HepG2 (cell line): Measurements from ENCODE around the gene PDS5B. TPM values are rescaled to one million over a fixed set of nuclear protein-coding genes. Genes with fewer than 3 reads are reported as not detected.

Experiments used
- BORCS8-MEF2B ChIP-seq: sonication (generic); formaldehyde crosslinking; IDR thresholded peaks from 2 replicates; pipeline ENCODE4 v1.8.0; 2022; ENCODE audit warnings: mild to moderate bottlenecking, missing genetic modification reagents
- KAT8 ChIP-seq: IDR thresholded peaks from 2 replicates; pipeline ENCODE4 v1.6.1; 2016; ENCODE audit warnings: missing genetic modification reagents, missing compliant biosample characterization
- KDM1A ChIP-seq: IDR thresholded peaks from 2 replicates; pipeline ENCODE4 v1.6.1; 2016; ENCODE audit warnings: missing compliant biosample characterization
- MTF2 ChIP-seq: sonication (generic); formaldehyde crosslinking; IDR thresholded peaks from 2 replicates; pipeline ENCODE4 v1.5.0; 2020; ENCODE audit warnings: missing genetic modification reagents, borderline replicate concordance
- NFE2 ChIP-seq: sonication (generic); formaldehyde crosslinking; IDR thresholded peaks from 2 replicates; pipeline ENCODE4 v1.4.0; 2020; ENCODE audit warnings: missing genetic modification reagents
- POLR2G ChIP-seq: fragments of 200-400 bp; formaldehyde crosslinking; IDR thresholded peaks from 2 replicates; pipeline ENCODE4 v1.6.1; 2018; ENCODE audit warnings: mild to moderate bottlenecking, low read depth, low read length, moderate library complexity
- RFX3 ChIP-seq: IDR thresholded peaks from 2 replicates; pipeline ENCODE4 v1.6.1; 2016; ENCODE audit warnings: missing biosample characterization, missing genetic modification reagents
- RXRB ChIP-seq: IDR thresholded peaks from 2 replicates; pipeline ENCODE4 v1.6.1; 2016; ENCODE audit warnings: borderline replicate concordance, missing genetic modification reagents, missing compliant biosample characterization
- SETDB1 ChIP-seq: sonication (generic); formaldehyde crosslinking; IDR thresholded peaks from 2 replicates; pipeline ENCODE4 v1.5.1; 2020; ENCODE audit warnings: missing genetic modification reagents, mild to moderate bottlenecking, borderline replicate concordance
- ZFX ChIP-seq: sonication (generic); formaldehyde crosslinking; IDR thresholded peaks from 2 replicates; pipeline ENCODE4 v1.4.0; 2020; ENCODE audit warnings: mild to moderate bottlenecking, low read depth, missing genetic modification reagents, moderate library complexity
- ZGPAT ChIP-seq: IDR thresholded peaks from 2 replicates; pipeline ENCODE4 v1.6.1; 2016; ENCODE audit warnings: mild to moderate bottlenecking
- ZNF431 ChIP-seq: sonication (generic); formaldehyde crosslinking; IDR thresholded peaks from 2 replicates; pipeline ENCODE4 v1.9.0; 2022; ENCODE audit warnings: missing genetic modification reagents, low read depth, mild to moderate bottlenecking, borderline replicate concordance
- ZNF672 ChIP-seq: sonication (generic); formaldehyde crosslinking; IDR thresholded peaks from 2 replicates; pipeline ENCODE4 v1.8.1; 2022; ENCODE audit warnings: missing genetic modification reagents
- ZNF687 ChIP-seq: sonication (generic); formaldehyde crosslinking; IDR thresholded peaks from 2 replicates; pipeline ENCODE4 v1.5.1; 2020; ENCODE audit warnings: mild to moderate bottlenecking, missing genetic modification reagents, moderate library complexity
- ZNF749 ChIP-seq: sonication (generic); formaldehyde crosslinking; IDR thresholded peaks from 2 replicates; pipeline ENCODE4 v1.8.0; 2022; ENCODE audit warnings: mild to moderate bottlenecking, missing genetic modification reagents, moderate library complexity, borderline replicate concordance
- polyA plus RNA-seq, 8 experiments: library from polyadenylated mRNA; depleted of rRNA in 3 of 8; stranded (reverse) in 7 of 8; unstranded in 1 of 8; fragments of >200 nt; fragmentation: Illumina TruSeq in 4 of 8; extraction: Trizol in 4 of 8; gene quantifications; 2 replicates each; pipeline versions ENCODE4 v1.2.1 to v1.2.3, GENCODE V29; 2011 to 2016; ENCODE audit warnings: low read depth in 4 of 8, missing spikeins in 1 of 8, mixed read lengths in 1 of 8; ENCODE audit not compliant: insufficient read depth in 1 of 8
- total RNA-seq, 5 experiments: library from RNA; depleted of rRNA; stranded (reverse); fragments of >200 nt; fragmentation: Illumina TruSeq; extraction: Trizol; gene quantifications; 2 replicates each; pipeline ENCODE4 v1.2.3, GENCODE V29; 2016; ENCODE audit warnings: low read depth in 1 of 5
- TF ChIP-seq, protein P1 (sequence below): sonication (generic); formaldehyde crosslinking; IDR thresholded peaks from 2 replicates; pipeline ENCODE4 v1.9.0; 2021; ENCODE audit warnings: missing genetic modification reagents, mild to moderate bottlenecking, borderline replicate concordance
- TF ChIP-seq, protein P2 (sequence below): IDR thresholded peaks from 2 replicates; pipeline ENCODE4 v1.6.1; 2012; ENCODE audit warnings: inconsistent platforms
- TF ChIP-seq, protein P3 (sequence below): IDR thresholded peaks from 2 replicates; pipeline ENCODE4 v1.6.1; 2018; ENCODE audit warnings: missing genetic modification reagents, mild to moderate bottlenecking, missing compliant biosample characterization
- TF ChIP-seq, protein P4 (sequence below): sonication (generic); formaldehyde crosslinking; conservative IDR thresholded peaks from 2 replicates; pipeline ENCODE4 v1.8.1; 2023; ENCODE audit warnings: missing genetic modification reagents

Gene PDS5B
- total and polyA plus RNA-seq, 2 of the 13 experiments (the other 11 are each of a cell fraction or from before 2014, with no cell fraction given), result 5.8 to 24.6 TPM

GRCh38 chr13:32586080-32586900, at the start of gene PDS5B (continued):
- TF ChIP-seq KAT8 (CRISPR knock-in tag) (no peak), KDM1A (CRISPR knock-in tag) (no peak), RXRB (0 out of 2 replicates have a peak, but pooled peaks have one; percentile 17), ZNF431 (CRISPR knock-in tag) (0 out of 2 replicates have a peak, but pooled peaks have one; percentile 43), ZFX (peak; percentile 13; the same call in 1 of the 2 replicates), MTF2 (CRISPR knock-in tag) (no peak; the same call in 1 of the 2 replicates), ZGPAT (CRISPR knock-in tag) (peak; percentile 41; the same call in 1 of the 2 replicates), ZNF672 (no peak), SETDB1 (CRISPR knock-in tag) (no peak), RFX3 (CRISPR knock-in tag) (no peak), ZNF687 (CRISPR knock-in tag) (peak; percentile 79), BORCS8-MEF2B (peak; percentile 76; the same call in 1 of the 2 replicates), ZNF749 (no peak), NFE2 (CRISPR knock-in tag) (no peak), POLR2G (peak; percentile 66)
- TF ChIP-seq, protein P1, sequence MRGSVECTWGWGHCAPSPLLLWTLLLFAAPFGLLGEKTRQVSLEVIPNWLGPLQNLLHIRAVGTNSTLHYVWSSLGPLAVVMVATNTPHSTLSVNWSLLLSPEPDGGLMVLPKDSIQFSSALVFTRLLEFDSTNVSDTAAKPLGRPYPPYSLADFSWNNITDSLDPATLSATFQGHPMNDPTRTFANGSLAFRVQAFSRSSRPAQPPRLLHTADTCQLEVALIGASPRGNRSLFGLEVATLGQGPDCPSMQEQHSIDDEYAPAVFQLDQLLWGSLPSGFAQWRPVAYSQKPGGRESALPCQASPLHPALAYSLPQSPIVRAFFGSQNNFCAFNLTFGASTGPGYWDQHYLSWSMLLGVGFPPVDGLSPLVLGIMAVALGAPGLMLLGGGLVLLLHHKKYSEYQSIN (CRISPR knock-in tag), result no peak
- TF ChIP-seq, protein P2, sequence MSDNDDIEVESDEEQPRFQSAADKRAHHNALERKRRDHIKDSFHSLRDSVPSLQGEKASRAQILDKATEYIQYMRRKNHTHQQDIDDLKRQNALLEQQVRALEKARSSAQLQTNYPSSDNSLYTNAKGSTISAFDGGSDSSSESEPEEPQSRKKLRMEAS, result peak; percentile 69
- TF ChIP-seq, protein P3, sequence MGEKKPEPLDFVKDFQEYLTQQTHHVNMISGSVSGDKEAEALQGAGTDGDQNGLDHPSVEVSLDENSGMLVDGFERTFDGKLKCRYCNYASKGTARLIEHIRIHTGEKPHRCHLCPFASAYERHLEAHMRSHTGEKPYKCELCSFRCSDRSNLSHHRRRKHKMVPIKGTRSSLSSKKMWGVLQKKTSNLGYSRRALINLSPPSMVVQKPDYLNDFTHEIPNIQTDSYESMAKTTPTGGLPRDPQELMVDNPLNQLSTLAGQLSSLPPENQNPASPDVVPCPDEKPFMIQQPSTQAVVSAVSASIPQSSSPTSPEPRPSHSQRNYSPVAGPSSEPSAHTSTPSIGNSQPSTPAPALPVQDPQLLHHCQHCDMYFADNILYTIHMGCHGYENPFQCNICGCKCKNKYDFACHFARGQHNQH, result 0 out of 2 replicates have a peak, but pooled peaks have one; percentile 35
- TF ChIP-seq, protein P4, sequence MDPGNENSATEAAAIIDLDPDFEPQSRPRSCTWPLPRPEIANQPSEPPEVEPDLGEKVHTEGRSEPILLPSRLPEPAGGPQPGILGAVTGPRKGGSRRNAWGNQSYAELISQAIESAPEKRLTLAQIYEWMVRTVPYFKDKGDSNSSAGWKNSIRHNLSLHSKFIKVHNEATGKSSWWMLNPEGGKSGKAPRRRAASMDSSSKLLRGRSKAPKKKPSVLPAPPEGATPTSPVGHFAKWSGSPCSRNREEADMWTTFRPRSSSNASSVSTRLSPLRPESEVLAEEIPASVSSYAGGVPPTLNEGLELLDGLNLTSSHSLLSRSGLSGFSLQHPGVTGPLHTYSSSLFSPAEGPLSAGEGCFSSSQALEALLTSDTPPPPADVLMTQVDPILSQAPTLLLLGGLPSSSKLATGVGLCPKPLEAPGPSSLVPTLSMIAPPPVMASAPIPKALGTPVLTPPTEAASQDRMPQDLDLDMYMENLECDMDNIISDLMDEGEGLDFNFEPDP, result no peak
